Measurements from ENCODE around the gene DTHD1.

GRCh38 chr4:36388710-36389109, 107.3 kb downstream of the DTHD1 start:
- TF ChIP-seq CTCF (IDR thresholded peaks at IDR 0.05) (no peak), EP300 (IDR thresholded peaks at IDR 0.05) (no peak), POLR2A (IDR thresholded peaks at IDR 0.05) (no peak)
